Retinal pigment epithelial cell (primary cell): ENCODE data around the gene ANKRD34A.

Experiments used
- DNase-seq: peaks from one replicate; pipeline ENCODE4 v3.0.0-alpha.2; 2010; ENCODE audit warnings: low read depth
- H3K4me3 ChIP-seq: 2 replicates; pipeline ENCODE4 v1.5.1; 2011; ENCODE audit warnings: mild to moderate bottlenecking, low read length, control low read depth, moderate library complexity
- CTCF ChIP-seq: conservative IDR thresholded peaks from 2 replicates; pipeline ENCODE4 v1.5.1; 2011; ENCODE audit warnings: low read depth, low read length, control low read depth, inconsistent platforms

Gene ANKRD34A

GRCh38 chr1:145917595-145917994 lies 46.8 kb downstream of the ANKRD34A start:
- DNase-seq, result no peak
- no peak for TF ChIP-seq CTCF
- peak overlapping the region; percentile 95 for H3K4me3 ChIP-seq

- no peak for DNase-seq
- TF ChIP-seq CTCF, result no peak
- H3K4me3 ChIP-seq, result no peak overlapping the region
Measured at GRCh38 chr1:145916745-145917144, 47.6 kb downstream of the ANKRD34A start.

- no peak overlapping the region for H3K4me3 ChIP-seq
Measured at GRCh38 chr1:145912128-145912641, 52.2 kb downstream of the ANKRD34A start.

More at GRCh38 chr1:145912128-145912641, 52.2 kb downstream of the ANKRD34A start:
- no peak for TF ChIP-seq CTCF
- DNase-seq, result no peak
